HepG2 (cell line): ENCODE data around the gene EIF1. TPM values are rescaled to one million over a fixed set of nuclear protein-coding genes. Genes with fewer than 3 reads are reported as not detected.

Experiments
- AHR ChIP-seq: IDR thresholded peaks from 2 replicates; pipeline ENCODE4 v1.6.1; 2018; ENCODE audit warnings: missing genetic modification reagents, missing compliant biosample characterization
- ARID2 ChIP-seq: sonication (generic); formaldehyde crosslinking; IDR thresholded peaks from 2 replicates; pipeline ENCODE4 v1.8.1; 2022; ENCODE audit warnings: mild to moderate bottlenecking, missing genetic modification reagents, borderline replicate concordance
- CREB1 ChIP-seq, 2 experiments: fragments of 450-650 bp in 1 of 2; IDR thresholded peaks; 2 replicates each; pipeline ENCODE4 v1.6.1; 2016 to 2017; ENCODE audit warnings: control low read depth in 1 of 2, mild to moderate bottlenecking in 1 of 2, missing compliant biosample characterization in 1 of 2, missing genetic modification characterization in 1 of 2
- HOXA5 ChIP-seq: sonication (generic); formaldehyde crosslinking; IDR thresholded peaks from 2 replicates; pipeline ENCODE4 v1.4.0; 2020; ENCODE audit warnings: missing genetic modification reagents
- IRX3 ChIP-seq: sonication (generic); formaldehyde crosslinking; IDR thresholded peaks from 2 replicates; pipeline ENCODE4 v1.8.1; 2023; ENCODE audit warnings: mild to moderate bottlenecking, low read depth, missing genetic modification reagents, borderline replicate concordance
- NR2F2 ChIP-seq: IDR thresholded peaks from 2 replicates; pipeline ENCODE4 v1.6.1; 2012; ENCODE audit warnings: low read depth, inconsistent platforms, borderline replicate concordance
- NR2F6 ChIP-seq, 2 experiments: IDR thresholded peaks; 2 replicates each; pipeline ENCODE4 v1.6.1; 2016; ENCODE audit warnings: antibody characterized with exemption in 1 of 2, mild to moderate bottlenecking in 1 of 2
- RARG ChIP-seq: sonication (generic); formaldehyde crosslinking; IDR thresholded peaks from 2 replicates; pipeline ENCODE4 v1.4.0; 2020; ENCODE audit warnings: low read depth, mild to moderate bottlenecking, missing genetic modification reagents
- RBM22 ChIP-seq: fragments of 200-400 bp; formaldehyde crosslinking; optimal IDR thresholded peaks from 2 replicates; pipeline ENCODE3; 2017; ENCODE audit warnings: mild to moderate bottlenecking, low read length, moderate library complexity
- SCMH1 ChIP-seq: sonication (generic); formaldehyde crosslinking; IDR thresholded peaks from 2 replicates; pipeline ENCODE4 v1.9.0; 2021; ENCODE audit warnings: missing genetic modification reagents, mild to moderate bottlenecking, borderline replicate concordance
- SOX5 ChIP-seq: IDR thresholded peaks from 2 replicates; pipeline ENCODE4 v1.6.1; 2016; ENCODE audit warnings: borderline replicate concordance
- SUZ12 ChIP-seq: fragments of 150-350 bp; IDR thresholded peaks from 2 replicates; pipeline ENCODE4 v1.6.1; 2014; ENCODE audit warnings: low read depth, low read length
- ZBTB1 ChIP-seq: sonication (generic); formaldehyde crosslinking; IDR thresholded peaks from 2 replicates; pipeline ENCODE4 v1.4.0; 2020; ENCODE audit warnings: missing genetic modification reagents, borderline replicate concordance
- ZFP37 ChIP-seq: sonication (generic); formaldehyde crosslinking; IDR thresholded peaks from 2 replicates; pipeline ENCODE4 v1.4.0; 2020; ENCODE audit warnings: missing genetic modification reagents, borderline replicate concordance
- ZNF263 ChIP-seq: sonication (generic); formaldehyde crosslinking; IDR thresholded peaks from 2 replicates; pipeline ENCODE4 v1.4.0; 2020; ENCODE audit warnings: missing genetic modification reagents
- ZNF292 ChIP-seq: sonication (generic); formaldehyde crosslinking; IDR thresholded peaks from 2 replicates; pipeline ENCODE4 v1.8.1; 2022; ENCODE audit warnings: mild to moderate bottlenecking, low read depth, missing genetic modification reagents, borderline replicate concordance
- ZNF557 ChIP-seq: sonication (generic); formaldehyde crosslinking; IDR thresholded peaks from 2 replicates; pipeline ENCODE4 v1.4.0; 2020; ENCODE audit warnings: missing genetic modification reagents
- ZZZ3 ChIP-seq: sonication (generic); formaldehyde crosslinking; IDR thresholded peaks from 2 replicates; pipeline ENCODE4 v1.4.0; 2020; ENCODE audit warnings: missing genetic modification reagents, mild to moderate bottlenecking, borderline replicate concordance
- polyA plus RNA-seq, 8 experiments: library from polyadenylated mRNA; depleted of rRNA in 3 of 8; stranded (reverse) in 7 of 8; unstranded in 1 of 8; fragments of >200 nt; fragmentation: Illumina TruSeq in 4 of 8; extraction: Trizol in 4 of 8; gene quantifications; 2 replicates each; pipeline versions ENCODE4 v1.2.1 to v1.2.3, GENCODE V29; 2011 to 2016; ENCODE audit warnings: low read depth in 4 of 8, missing spikeins in 1 of 8, mixed read lengths in 1 of 8; ENCODE audit not compliant: insufficient read depth in 1 of 8
- total RNA-seq, 5 experiments: library from RNA; depleted of rRNA; stranded (reverse); fragments of >200 nt; fragmentation: Illumina TruSeq; extraction: Trizol; gene quantifications; 2 replicates each; pipeline ENCODE4 v1.2.3, GENCODE V29; 2016; ENCODE audit warnings: low read depth in 1 of 5
- TF ChIP-seq, protein P1 (sequence below): sonication (generic); formaldehyde crosslinking; IDR thresholded peaks from 2 replicates; pipeline ENCODE4 v1.5.1; 2020; ENCODE audit warnings: mild to moderate bottlenecking, moderate library complexity, missing genetic modification reagents
- TF ChIP-seq, protein P2 (sequence below): sonication (generic); formaldehyde crosslinking; IDR thresholded peaks from 2 replicates; pipeline ENCODE4 v1.5.0; 2020; ENCODE audit warnings: mild to moderate bottlenecking, missing genetic modification reagents, borderline replicate concordance
- TF ChIP-seq, protein P3 (sequence below): sonication (generic); formaldehyde crosslinking; IDR thresholded peaks from 2 replicates; pipeline ENCODE4 v1.5.0; 2020; ENCODE audit warnings: missing genetic modification reagents, mild to moderate bottlenecking, borderline replicate concordance

The EIF1 gene
- total and polyA plus RNA-seq, 2 of the 13 experiments (the other 11 are each of a cell fraction or from before 2014, with no cell fraction given): 147 to 517 TPM

DNA sequence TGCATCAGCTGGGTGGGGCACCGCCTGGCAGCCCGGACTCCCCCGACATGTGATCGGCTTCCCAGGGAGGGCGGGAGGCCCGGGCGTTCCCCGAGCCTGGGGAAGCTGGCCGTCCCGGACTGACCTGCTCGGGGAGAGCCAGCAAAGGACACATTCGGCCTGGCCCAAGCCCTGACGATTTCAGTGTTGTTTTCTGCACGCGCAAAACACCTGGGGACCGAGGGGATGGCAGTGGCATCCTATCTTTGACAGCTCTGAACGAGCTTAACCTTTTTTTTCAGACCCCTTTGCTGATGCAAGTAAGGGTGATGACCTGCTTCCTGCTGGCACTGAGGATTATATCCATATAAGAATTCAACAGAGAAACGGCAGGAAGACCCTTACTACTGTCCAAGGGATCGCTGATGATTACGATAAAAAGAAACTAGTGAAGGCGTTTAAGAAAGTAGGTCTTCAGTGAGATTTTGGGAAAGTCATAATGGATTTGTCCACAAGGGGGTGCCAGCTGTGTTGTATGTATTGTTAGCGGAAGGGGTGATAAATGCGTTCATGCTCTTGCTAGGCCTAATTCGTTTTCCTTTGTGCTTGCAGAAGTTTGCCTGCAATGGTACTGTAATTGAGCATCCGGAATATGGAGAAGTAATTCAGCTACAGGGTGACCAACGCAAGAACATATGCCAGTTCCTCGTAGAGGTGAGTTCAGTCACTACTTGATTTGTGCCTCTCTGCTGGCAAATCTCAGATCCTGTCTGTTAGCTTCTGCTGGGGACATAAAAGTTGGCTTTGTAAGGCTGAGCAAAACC lies 1.0 kb downstream of the EIF1 start (continued):
- TF ChIP-seq ARID2 (CRISPR knock-in tag): peak; percentile 51; the same call in 1 of the 2 replicates
- no peak for TF ChIP-seq CREB1 (IDR thresholded peaks at IDR 0.05)
- peak; percentile 88 for TF ChIP-seq CREB1 (CRISPR knock-in tag; IDR thresholded peaks at IDR 0.05)
- 0 out of 2 replicates have a peak, but pooled peaks have one; percentile 17 for TF ChIP-seq ZFP37
- TF ChIP-seq AHR (CRISPR knock-in tag): peak; percentile 4; the same call in 1 of the 2 replicates
- TF ChIP-seq ZZZ3 (CRISPR knock-in tag): peak; percentile 9; the same call in 1 of the 2 replicates
- no peak for TF ChIP-seq ZNF557 (CRISPR knock-in tag)
- TF ChIP-seq HOXA5 (CRISPR knock-in tag): peak; percentile 94
- TF ChIP-seq, protein P1, sequence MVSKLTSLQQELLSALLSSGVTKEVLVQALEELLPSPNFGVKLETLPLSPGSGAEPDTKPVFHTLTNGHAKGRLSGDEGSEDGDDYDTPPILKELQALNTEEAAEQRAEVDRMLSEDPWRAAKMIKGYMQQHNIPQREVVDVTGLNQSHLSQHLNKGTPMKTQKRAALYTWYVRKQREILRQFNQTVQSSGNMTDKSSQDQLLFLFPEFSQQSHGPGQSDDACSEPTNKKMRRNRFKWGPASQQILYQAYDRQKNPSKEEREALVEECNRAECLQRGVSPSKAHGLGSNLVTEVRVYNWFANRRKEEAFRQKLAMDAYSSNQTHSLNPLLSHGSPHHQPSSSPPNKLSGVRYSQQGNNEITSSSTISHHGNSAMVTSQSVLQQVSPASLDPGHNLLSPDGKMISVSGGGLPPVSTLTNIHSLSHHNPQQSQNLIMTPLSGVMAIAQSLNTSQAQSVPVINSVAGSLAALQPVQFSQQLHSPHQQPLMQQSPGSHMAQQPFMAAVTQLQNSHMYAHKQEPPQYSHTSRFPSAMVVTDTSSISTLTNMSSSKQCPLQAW (CRISPR knock-in tag): no peak
- TF ChIP-seq NR2F2: no peak
- peak; percentile 31; the same call in 1 of the 2 replicates for TF ChIP-seq IRX3 (CRISPR knock-in tag)
- TF ChIP-seq SUZ12: no peak
- TF ChIP-seq SCMH1 (CRISPR knock-in tag): no peak
- no peak for TF ChIP-seq ZNF292 (CRISPR knock-in tag)
- peak; percentile 58; the same call in 1 of the 2 replicates for TF ChIP-seq SOX5 (CRISPR knock-in tag)
- TF ChIP-seq, protein P2, sequence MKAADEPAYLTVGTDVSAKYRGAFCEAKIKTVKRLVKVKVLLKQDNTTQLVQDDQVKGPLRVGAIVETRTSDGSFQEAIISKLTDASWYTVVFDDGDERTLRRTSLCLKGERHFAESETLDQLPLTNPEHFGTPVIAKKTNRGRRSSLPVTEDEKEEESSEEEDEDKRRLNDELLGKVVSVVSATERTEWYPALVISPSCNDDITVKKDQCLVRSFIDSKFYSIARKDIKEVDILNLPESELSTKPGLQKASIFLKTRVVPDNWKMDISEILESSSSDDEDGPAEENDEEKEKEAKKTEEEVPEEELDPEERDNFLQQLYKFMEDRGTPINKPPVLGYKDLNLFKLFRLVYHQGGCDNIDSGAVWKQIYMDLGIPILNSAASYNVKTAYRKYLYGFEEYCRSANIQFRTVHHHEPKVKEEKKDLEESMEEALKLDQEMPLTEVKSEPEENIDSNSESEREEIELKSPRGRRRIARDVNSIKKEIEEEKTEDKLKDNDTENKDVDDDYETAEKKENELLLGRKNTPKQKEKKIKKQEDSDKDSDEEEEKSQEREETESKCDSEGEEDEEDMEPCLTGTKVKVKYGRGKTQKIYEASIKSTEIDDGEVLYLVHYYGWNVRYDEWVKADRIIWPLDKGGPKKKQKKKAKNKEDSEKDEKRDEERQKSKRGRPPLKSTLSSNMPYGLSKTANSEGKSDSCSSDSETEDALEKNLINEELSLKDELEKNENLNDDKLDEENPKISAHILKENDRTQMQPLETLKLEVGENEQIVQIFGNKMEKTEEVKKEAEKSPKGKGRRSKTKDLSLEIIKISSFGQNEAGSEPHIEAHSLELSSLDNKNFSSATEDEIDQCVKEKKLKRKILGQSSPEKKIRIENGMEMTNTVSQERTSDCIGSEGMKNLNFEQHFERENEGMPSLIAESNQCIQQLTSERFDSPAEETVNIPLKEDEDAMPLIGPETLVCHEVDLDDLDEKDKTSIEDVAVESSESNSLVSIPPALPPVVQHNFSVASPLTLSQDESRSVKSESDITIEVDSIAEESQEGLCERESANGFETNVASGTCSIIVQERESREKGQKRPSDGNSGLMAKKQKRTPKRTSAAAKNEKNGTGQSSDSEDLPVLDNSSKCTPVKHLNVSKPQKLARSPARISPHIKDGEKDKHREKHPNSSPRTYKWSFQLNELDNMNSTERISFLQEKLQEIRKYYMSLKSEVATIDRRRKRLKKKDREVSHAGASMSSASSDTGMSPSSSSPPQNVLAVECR (CRISPR knock-in tag): peak; percentile 94
- TF ChIP-seq ZNF263 (CRISPR knock-in tag): 0 out of 2 replicates have a peak, but pooled peaks have one; percentile 12
- peak; percentile 8 for TF ChIP-seq RBM22
- peak; percentile 87 for TF ChIP-seq RARG (CRISPR knock-in tag)
- TF ChIP-seq ZBTB1 (CRISPR knock-in tag): no peak
- TF ChIP-seq, protein P3, sequence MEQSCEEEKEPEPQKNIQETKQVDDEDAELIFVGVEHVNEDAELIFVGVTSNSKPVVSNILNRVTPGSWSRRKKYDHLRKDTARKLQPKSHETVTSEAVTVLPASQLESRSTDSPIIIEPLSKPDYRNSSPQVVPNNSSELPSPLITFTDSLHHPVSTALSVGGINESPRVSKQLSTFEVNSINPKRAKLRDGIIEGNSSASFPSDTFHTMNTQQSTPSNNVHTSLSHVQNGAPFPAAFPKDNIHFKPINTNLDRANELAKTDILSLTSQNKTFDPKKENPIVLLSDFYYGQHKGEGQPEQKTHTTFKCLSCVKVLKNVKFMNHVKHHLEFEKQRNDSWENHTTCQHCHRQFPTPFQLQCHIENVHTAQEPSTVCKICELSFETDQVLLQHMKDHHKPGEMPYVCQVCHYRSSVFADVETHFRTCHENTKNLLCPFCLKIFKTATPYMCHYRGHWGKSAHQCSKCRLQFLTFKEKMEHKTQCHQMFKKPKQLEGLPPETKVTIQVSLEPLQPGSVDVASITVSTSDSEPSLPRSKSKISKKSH (CRISPR knock-in tag): no peak; the same call in 1 of the 2 replicates
- no peak for TF ChIP-seq NR2F6 (IDR thresholded peaks at IDR 0.05)
- no peak for TF ChIP-seq NR2F6 (CRISPR knock-in tag; IDR thresholded peaks at IDR 0.05)
